Measurements from ENCODE around the gene IGDCC3.
"Not testable (repeated sequence)": the region's sequence is repeated elsewhere in the genome, so short reads cannot be mapped to it uniquely, and the experiment has no call there.

Gene IGDCC3

DNA sequence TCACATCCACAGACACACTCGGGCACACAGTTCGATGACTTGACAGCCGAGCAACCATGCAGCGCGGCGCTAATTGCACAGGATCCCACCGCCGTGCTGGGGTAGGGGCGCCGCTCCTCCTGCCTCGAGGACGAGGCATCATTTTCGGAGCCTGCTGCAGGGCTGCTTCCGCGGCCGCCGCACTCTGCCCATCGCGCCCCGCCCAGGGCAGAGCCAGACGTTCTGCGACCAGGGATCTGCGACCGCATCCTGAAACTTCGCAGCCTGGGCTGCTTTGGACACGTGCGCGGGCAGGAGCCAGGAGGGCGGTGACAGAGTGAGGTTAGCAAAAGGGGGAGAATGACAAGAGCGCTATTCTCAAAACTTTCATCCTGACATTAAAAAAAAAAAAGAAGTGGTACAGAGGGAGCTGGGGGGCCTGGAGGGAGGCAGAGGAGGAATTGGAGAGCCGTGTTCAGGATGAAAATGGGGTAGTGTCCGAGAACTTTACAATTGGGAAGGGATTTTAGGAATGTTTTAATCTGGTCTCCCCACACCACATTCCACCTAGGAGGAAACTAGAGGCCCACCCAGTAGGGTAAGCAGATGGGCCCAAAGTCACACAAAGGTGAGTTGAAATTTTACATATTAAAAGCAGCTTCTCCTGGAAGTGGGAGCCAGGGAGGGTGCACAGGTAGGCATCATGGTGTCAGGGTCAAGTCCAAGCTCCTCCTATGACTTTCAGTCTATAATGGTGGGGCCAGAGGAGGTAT is 15.9 kb downstream of the IGDCC3 start:
- Histone ChIP-seq H3K27ac (ENCODE audit: low read length) (no peak overlapping the region), H3K4me1 (ENCODE audit: control insufficient read depth, insufficient read depth, low read length) (peaks cover 12% of the 10 kb centered on the region), H3K4me3 (ENCODE audit: low read length) (no peak overlapping the region), H3K9me3 (ENCODE audit: control insufficient read depth, insufficient read depth, low read length) (no peaks in the 10 kb centered on the region), H3K27me3 (ENCODE audit: control insufficient read depth, insufficient read depth, low read length) (no peaks in the 10 kb centered on the region), H3K36me3 (ENCODE audit: control insufficient read depth, insufficient read depth, low read length) (no peaks in the 10 kb centered on the region)
- no CpG with 5 or more reads among the region's 32 CpGs for WGBS (ENCODE audit: insufficient coverage, insufficient read length)
- no peak for DNase-seq (ENCODE audit: low read depth, low spot score)

DNA sequence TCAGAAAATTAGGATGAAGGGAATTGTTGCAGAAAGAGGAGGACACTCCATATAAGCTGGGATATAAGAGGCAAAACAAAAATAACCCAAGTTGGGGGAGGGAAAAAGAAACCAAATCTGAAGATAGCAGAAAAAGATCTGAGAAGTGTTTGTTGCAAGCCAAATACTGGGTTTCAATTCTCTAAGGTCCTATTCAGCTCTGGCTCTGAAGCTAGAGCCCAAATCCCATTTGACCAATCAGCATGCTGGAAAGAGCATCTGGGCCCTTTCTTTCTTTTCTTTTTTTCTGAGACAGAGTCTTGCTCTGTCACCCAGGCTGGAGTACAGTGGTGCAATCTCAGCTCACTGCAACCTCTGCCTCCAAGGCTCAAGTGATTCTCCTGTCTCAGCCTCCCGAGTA is 17.3 kb downstream of the IGDCC3 start:
- no peak overlapping the region for H3K4me3 ChIP-seq (ENCODE audit: low read length)
- H3K9me3 ChIP-seq (ENCODE audit: control insufficient read depth, insufficient read depth, low read length), result no peaks in the 10 kb centered on the region
- WGBS (ENCODE audit: insufficient coverage, insufficient read length), result no CpG with 5 or more reads among the region's 1 CpG
- H3K4me1 ChIP-seq (ENCODE audit: control insufficient read depth, insufficient read depth, low read length), result peaks cover 10% of the 10 kb centered on the region
- DNase-seq (ENCODE audit: low read depth, low spot score), result no peak
- H3K27ac ChIP-seq (ENCODE audit: low read length), result no peak overlapping the region
- no peaks in the 10 kb centered on the region; the same call in 1 of the 2 replicates for H3K27me3 ChIP-seq (ENCODE audit: control insufficient read depth, insufficient read depth, low read length)
- H3K36me3 ChIP-seq (ENCODE audit: control insufficient read depth, insufficient read depth, low read length), result no peaks in the 10 kb centered on the region

DNA sequence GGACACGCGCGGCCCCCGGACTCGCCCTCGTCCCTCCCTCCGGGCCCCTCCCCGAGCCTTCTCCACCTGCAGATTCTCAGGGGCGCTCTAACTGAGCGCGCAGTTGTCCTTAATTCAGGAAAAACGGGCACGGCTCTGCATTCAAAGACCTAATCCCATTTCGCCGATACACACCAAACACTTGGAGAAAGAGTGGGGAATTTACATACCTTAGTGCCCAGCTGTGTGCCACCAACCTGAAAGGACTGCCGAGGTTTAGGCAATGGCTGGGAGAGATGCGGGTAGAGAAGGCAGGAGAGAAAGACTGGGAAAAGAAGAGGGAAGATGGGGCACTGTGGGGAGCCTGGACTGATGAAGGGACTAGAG is 21.8 kb downstream of the IGDCC3 start:
- H3K4me3 ChIP-seq (ENCODE audit: low read length), result peak overlapping the region; percentile 59; the same call in 1 of the 2 replicates
- DNase-seq (ENCODE audit: low read depth, low spot score), result no peak

DNA sequence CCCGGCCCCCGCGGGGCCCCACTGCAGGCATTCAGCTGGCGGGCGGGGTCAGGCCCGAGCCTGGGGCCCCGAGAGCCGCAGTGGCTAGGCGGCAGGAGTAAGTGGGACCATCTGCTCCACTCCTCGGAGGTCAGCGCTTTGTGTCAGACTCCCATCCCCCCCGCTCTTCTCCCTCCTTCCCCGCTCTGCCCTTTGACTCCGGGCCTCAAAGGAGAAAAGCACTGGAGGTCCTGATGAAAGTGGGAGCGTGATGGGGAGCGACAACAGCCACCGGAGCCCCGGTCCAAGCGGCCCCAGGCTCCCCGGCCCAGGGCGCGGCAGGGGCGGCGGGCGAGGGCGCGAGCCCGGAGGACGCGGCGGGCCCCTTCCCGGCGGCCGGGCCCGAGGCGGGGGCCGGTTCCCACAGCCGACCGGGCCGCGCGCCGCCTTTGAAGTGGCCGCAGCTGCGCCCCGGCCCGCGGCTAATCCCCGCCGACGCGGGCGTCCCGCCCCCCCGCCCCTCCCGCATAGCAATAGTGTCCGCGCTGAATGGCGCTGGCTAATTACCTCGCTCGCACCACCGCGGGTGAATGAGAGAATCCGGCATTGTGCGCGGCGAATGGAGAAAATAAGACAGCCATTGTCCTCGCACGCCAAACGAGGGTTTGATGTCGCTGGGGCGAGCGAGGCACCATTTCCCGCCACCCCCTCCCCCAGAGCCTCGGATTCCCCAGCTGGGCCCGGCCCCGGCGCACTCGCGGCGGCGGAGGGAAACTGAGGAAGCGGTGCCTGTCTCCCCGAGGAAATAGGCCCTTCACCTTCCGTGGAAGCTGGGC is 22.4 kb downstream of the IGDCC3 start:
- Histone ChIP-seq H3K4me3 (ENCODE audit: low read length) (peak overlapping the region; percentile 59; the same call in 1 of the 2 replicates), H3K9me3 (ENCODE audit: control insufficient read depth, insufficient read depth, low read length) (no peaks in the 10 kb centered on the region), H3K27me3 (ENCODE audit: control insufficient read depth, insufficient read depth, low read length) (no peaks in the 10 kb centered on the region; the same call in 1 of the 2 replicates), H3K36me3 (ENCODE audit: control insufficient read depth, insufficient read depth, low read length) (no peaks in the 10 kb centered on the region), H3K27ac (ENCODE audit: low read length) (no peak overlapping the region), H3K4me1 (ENCODE audit: control insufficient read depth, insufficient read depth, low read length) (no peaks in the 10 kb centered on the region)
- no peak for DNase-seq (ENCODE audit: low read depth, low spot score)
- WGBS (ENCODE audit: insufficient coverage, insufficient read length), result no CpG with 5 or more reads among the region's 85 CpGs

More for the DNA sequence above, 21.8 kb downstream of the IGDCC3 start:
- no peaks in the 10 kb centered on the region for H3K4me1 ChIP-seq (ENCODE audit: control insufficient read depth, insufficient read depth, low read length)
- H3K9me3 ChIP-seq (ENCODE audit: control insufficient read depth, insufficient read depth, low read length), result no peaks in the 10 kb centered on the region
- no peak overlapping the region for H3K27ac ChIP-seq (ENCODE audit: low read length)
- no peaks in the 10 kb centered on the region; the same call in 1 of the 2 replicates for H3K27me3 ChIP-seq (ENCODE audit: control insufficient read depth, insufficient read depth, low read length)
- H3K36me3 ChIP-seq (ENCODE audit: control insufficient read depth, insufficient read depth, low read length), result no peaks in the 10 kb centered on the region
- WGBS (ENCODE audit: insufficient coverage, insufficient read length), result no CpG with 5 or more reads among the region's 17 CpGs

DNA sequence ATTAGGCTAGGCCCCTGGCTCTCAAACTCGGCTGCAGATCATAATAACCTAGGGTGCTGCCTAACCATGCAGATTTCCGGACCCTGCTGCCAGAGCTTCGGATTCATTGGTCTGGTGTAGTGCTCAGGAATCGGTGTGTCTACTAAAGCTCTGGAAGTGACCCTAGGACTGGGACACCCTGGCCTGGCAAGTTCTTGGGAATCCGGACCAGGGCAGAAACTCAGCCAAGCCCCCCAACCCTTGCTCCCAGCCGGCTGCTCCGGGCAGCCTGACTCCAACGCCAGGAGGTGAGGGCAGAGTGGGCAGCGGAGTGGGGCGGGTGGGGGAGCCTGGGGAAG is 23.0 kb downstream of the IGDCC3 start:
- DNase-seq (ENCODE audit: low read depth, low spot score), result no peak
- no peak overlapping the region; the same call in 1 of the 2 replicates for H3K4me3 ChIP-seq (ENCODE audit: low read length)

DNA sequence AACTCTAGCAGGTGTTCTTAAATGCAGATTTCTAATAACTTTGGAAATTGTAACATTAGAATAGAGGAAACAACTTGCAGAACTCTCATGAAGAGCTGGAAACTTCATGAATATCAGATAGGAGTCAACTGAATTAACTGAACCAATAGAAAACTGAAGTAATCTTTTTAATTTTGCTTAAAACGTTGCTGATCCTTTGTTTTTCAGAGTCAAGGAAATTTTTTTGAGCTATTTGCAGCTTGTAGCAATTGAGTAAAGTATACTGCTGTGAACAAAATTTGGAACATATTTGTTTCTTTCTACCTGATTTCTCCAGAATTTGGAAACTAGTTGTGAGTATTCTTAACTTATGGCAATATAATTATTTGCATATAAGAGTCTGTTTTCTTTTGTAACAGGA is 25.8 kb downstream of the IGDCC3 start:
- no CpG with 5 or more reads among the region's 1 CpG for WGBS (ENCODE audit: insufficient coverage, insufficient read length)
- not testable (repeated sequence) for H3K4me3 ChIP-seq (ENCODE audit: low read length); H3K27ac ChIP-seq (ENCODE audit: low read length); H3K36me3 ChIP-seq (ENCODE audit: control insufficient read depth, insufficient read depth, low read length); H3K9me3 ChIP-seq (ENCODE audit: control insufficient read depth, insufficient read depth, low read length); DNase-seq (ENCODE audit: low read depth, low spot score); H3K4me1 ChIP-seq (ENCODE audit: control insufficient read depth, insufficient read depth, low read length); H3K27me3 ChIP-seq (ENCODE audit: control insufficient read depth, insufficient read depth, low read length)

More for the DNA sequence above, 23.0 kb downstream of the IGDCC3 start:
- no peak overlapping the region for H3K27ac ChIP-seq (ENCODE audit: low read length)
- H3K4me1 ChIP-seq (ENCODE audit: control insufficient read depth, insufficient read depth, low read length), result no peaks in the 10 kb centered on the region
- H3K27me3 ChIP-seq (ENCODE audit: control insufficient read depth, insufficient read depth, low read length), result no peaks in the 10 kb centered on the region; the same call in 1 of the 2 replicates
- no CpG with 5 or more reads among the region's 10 CpGs for WGBS (ENCODE audit: insufficient coverage, insufficient read length)
- no peaks in the 10 kb centered on the region for H3K9me3 ChIP-seq (ENCODE audit: control insufficient read depth, insufficient read depth, low read length)
- H3K36me3 ChIP-seq (ENCODE audit: control insufficient read depth, insufficient read depth, low read length), result no peaks in the 10 kb centered on the region

DNA sequence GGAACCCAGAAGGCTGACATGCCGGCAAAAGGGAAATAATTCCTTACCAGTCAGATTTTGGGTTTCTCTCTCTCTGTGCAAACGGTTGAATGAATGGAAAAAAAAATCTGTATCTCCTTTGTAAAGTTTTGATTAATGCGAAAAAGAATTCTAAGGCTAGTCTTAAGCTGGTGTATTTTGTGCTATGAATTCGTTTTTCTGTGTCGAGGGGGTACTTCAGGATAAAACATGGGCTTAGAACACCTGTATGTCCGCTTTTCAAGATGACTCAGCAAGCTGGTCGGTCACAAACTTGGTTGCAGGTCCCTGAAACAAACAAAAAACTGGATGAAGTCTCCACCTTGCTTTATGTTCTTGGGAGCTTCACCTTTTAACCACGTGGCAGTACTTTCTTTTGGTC is 28.5 kb downstream of the IGDCC3 start:
- H3K4me1 ChIP-seq (ENCODE audit: control insufficient read depth, insufficient read depth, low read length), result no peaks in the 10 kb centered on the region
- WGBS (ENCODE audit: insufficient coverage, insufficient read length), result no CpG with 5 or more reads among the region's 8 CpGs
- H3K27me3 ChIP-seq (ENCODE audit: control insufficient read depth, insufficient read depth, low read length), result no peaks in the 10 kb centered on the region
- no peaks in the 10 kb centered on the region for H3K36me3 ChIP-seq (ENCODE audit: control insufficient read depth, insufficient read depth, low read length)
- DNase-seq (ENCODE audit: low read depth, low spot score), result no peak
- H3K9me3 ChIP-seq (ENCODE audit: control insufficient read depth, insufficient read depth, low read length), result no peaks in the 10 kb centered on the region
- no peak overlapping the region for H3K27ac ChIP-seq (ENCODE audit: low read length)
- H3K4me3 ChIP-seq (ENCODE audit: low read length), result no peak overlapping the region

DNA sequence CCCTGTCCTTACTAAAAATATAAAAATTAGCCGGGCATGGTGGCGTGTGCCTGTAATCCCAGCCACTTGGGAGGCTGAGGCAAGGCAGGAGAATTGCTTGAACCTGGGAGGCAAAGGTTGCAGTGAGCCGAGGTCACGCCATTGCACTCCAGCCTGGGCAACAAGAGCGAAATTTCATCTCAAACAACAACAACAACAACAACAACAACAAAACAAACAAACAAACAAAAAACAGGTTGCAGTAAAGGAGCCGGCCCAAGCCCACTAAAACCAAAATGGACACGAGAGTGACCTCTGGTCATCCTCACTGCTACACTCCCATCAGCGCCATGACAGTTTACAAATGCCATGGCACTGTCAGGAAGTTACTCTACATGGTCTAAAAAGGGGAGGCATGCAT is 30.0 kb downstream of the IGDCC3 start:
- H3K9me3 ChIP-seq (ENCODE audit: control insufficient read depth, insufficient read depth, low read length); H3K4me1 ChIP-seq (ENCODE audit: control insufficient read depth, insufficient read depth, low read length); H3K4me3 ChIP-seq (ENCODE audit: low read length); DNase-seq (ENCODE audit: low read depth, low spot score); H3K27me3 ChIP-seq (ENCODE audit: control insufficient read depth, insufficient read depth, low read length); H3K36me3 ChIP-seq (ENCODE audit: control insufficient read depth, insufficient read depth, low read length); H3K27ac ChIP-seq (ENCODE audit: low read length): not testable (repeated sequence)
- no CpG with 5 or more reads among the region's 8 CpGs for WGBS (ENCODE audit: insufficient coverage, insufficient read length)

DNA sequence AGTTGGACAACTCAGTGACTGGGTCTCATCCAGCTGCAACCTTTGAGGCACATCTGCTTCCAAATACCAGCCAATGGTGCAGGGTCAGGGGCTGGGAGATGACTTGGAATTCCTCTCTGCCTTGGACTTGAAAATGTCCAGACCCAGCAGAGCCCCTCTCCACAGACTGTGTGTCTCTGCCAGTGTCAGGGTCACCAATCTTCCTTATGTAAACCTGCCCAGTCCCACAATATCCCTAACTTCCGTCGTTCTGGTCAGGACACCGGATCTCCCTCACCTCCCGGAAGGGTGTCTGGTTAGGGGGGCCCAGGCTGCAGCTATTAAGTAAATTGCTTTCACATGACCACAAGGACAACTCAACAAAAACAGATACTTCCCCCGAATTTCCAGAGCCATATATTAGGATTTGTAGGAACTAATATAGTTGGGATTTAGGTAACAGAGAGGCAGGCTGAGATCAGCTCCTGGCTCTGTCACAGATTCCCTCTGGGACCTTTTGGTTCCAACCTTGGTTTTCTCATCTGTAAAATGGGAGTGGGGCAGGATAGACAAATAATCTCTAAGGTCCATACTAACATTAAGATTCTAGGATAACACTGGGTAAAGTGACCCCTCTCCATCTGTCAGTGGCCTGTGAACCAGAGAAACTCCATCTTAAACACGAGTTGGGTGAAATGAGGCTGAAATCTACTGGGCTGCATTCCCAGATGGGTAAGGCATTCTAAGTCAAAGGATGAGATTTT is 30.8 kb downstream of the IGDCC3 start:
- Histone ChIP-seq H3K9me3 (ENCODE audit: control insufficient read depth, insufficient read depth, low read length) (no peaks in the 10 kb centered on the region), H3K27me3 (ENCODE audit: control insufficient read depth, insufficient read depth, low read length) (no peaks in the 10 kb centered on the region), H3K4me3 (ENCODE audit: low read length) (no peak overlapping the region), H3K4me1 (ENCODE audit: control insufficient read depth, insufficient read depth, low read length) (no peaks in the 10 kb centered on the region), H3K27ac (ENCODE audit: low read length) (no peak overlapping the region), H3K36me3 (ENCODE audit: control insufficient read depth, insufficient read depth, low read length) (no peaks in the 10 kb centered on the region)
- no peak for DNase-seq (ENCODE audit: low read depth, low spot score)
- WGBS (ENCODE audit: insufficient coverage, insufficient read length), result no CpG with 5 or more reads among the region's 6 CpGs

DNA sequence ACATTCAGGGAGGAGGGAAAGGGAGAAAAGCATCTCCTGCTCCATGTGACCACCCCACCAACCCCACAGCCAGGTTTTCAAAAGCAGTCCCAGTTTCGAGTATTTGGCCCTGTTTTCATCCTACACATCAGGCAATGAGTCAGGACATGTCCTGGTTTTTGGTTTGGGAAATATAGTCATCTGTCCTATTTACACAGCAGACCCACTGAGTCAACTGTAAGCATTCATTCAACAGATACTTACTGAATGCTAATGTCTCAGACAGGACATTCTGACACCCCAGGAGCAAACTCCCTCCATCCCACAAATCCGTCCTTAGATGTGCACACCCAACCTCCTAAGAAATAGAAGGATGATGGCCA is 32.9 kb downstream of the IGDCC3 start:
- Histone ChIP-seq H3K4me1 (ENCODE audit: control insufficient read depth, insufficient read depth, low read length) (peaks cover 1% of the 10 kb centered on the region; the same call in 1 of the 2 replicates), H3K27ac (ENCODE audit: low read length) (no peak overlapping the region), H3K9me3 (ENCODE audit: control insufficient read depth, insufficient read depth, low read length) (no peaks in the 10 kb centered on the region), H3K27me3 (ENCODE audit: control insufficient read depth, insufficient read depth, low read length) (no peaks in the 10 kb centered on the region), H3K4me3 (ENCODE audit: low read length) (no peak overlapping the region), H3K36me3 (ENCODE audit: control insufficient read depth, insufficient read depth, low read length) (no peaks in the 10 kb centered on the region)
- no peak for DNase-seq (ENCODE audit: low read depth, low spot score)
- no CpG with 5 or more reads among the region's 2 CpGs for WGBS (ENCODE audit: insufficient coverage, insufficient read length)
